NCI-H187 (cell line): ENCODE results near the gene DCAF7.

Experiments
- DNase-seq, 2 experiments: peaks; one replicate each; lab custom pipeline; 2025; lab: John Stamatoyannopoulos, UW

Gene DCAF7

DNA sequence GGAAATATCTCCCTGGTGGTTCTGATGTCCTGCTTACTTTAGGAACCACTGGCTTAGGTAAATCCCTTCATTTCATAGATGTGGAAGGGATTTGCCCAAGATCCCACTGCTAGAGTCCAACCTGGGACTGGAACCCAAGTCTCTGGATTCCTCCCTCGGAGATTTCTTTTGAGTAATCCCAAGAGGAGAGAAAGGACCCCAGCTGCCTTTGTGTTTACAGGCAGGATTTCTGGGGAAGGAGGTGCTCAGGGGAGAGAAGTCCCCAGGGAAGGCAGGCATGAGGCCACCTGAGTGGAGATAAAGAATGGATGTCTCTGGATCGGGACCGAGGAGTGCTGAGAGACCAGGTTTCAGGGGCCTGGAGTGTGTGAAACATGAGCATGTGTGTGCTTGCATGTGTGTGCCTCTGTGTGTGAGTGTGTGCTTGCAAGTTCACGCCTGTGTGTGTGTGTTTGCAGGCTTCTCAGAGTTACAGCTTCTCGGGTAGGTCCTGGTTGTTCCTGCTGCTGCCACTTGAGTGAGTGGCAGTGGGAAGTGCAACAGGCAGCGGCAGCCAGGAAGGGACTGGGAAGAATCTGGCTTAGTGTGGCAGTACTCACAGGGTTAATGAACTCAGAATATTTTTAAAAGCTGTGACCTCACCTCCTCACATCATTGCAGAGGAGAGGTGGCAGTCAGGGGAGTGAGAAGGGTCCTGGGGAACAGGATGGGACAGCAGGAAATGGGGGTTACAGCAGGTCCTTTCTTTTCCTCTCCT is 24.9 kb upstream of the DCAF7 start:
- no peak for DNase-seq

DNA sequence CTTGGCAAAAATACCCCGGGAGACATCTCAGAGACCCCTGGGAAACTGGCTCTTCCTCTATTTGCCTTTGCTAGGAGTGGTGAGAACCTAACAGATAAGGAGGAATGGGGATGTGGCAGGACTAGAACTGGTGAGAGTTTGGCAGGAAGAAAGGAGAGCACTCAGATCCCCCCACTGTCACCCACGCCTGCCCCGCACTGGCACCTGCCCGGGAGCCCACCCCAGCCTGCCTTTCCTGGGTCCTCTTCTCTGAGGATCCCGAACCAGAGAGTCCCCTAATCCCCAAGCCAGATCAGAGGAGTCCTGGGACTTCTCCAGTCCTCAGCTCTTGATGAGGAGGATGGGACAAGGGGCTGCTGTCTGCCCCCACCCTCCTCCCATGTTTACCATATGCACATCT is 23.4 kb upstream of the DCAF7 start:
- no peak for DNase-seq

DNA sequence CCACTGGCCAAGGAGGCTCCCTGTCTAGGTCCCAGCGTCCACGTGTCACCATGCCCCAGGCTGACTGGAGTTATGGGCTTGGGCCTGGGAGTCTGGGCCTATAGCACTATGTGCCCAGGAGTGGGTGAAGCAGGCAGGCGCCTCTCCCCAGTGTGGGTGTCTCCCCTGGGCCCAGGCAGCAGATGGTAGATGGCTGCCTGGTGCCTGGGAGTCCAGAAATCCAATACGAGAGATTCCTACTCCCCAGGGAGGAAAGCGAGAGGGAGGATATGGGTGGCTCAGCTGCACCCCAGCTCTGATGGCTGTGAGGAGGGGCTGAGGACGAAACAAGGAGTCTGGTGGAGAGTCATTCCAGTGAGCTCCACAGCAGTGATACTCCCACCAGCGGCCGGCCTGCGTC is 22.1 kb upstream of the DCAF7 start:
- DNase-seq, result no peak

DNA sequence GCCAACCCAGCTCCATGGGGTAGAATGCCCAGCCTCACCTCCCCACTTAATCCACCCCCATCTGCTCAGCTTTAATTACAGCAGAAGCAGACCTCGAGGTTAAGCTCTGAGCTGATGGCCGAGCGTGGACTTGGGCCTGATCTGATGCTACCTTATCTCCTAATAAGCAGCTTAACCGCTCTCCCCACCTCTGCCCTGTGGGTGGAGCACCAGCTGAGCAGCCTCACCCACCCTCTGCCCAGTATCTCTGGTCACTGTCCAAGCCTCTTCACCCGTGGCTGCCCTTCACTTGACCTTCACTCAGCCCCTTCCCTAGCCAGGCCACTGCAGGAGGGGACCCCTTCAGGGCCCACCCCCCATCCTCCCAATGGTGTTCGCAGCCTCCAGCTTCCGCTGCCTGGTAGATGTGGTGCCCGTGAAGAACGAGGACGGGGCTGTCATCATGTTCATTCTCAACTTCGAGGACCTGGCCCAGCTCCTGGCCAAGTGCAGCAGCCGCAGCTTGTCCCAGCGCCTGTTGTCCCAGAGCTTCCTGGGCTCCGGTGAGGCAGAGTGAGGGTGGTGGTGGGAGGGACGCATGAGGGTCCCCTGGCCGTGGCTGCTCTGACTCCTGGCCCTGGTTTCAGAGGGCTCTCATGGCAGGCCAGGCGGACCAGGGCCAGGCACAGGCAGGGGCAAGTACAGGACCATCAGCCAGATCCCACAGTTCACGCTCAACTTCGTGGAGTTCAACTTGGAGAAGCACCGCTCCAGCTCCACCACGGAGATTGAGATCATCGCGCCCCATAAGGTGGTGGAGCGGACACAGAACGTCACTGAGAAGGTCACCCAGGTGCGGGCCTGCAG is 20.3 kb upstream of the DCAF7 start:
- no peak for DNase-seq

DNA sequence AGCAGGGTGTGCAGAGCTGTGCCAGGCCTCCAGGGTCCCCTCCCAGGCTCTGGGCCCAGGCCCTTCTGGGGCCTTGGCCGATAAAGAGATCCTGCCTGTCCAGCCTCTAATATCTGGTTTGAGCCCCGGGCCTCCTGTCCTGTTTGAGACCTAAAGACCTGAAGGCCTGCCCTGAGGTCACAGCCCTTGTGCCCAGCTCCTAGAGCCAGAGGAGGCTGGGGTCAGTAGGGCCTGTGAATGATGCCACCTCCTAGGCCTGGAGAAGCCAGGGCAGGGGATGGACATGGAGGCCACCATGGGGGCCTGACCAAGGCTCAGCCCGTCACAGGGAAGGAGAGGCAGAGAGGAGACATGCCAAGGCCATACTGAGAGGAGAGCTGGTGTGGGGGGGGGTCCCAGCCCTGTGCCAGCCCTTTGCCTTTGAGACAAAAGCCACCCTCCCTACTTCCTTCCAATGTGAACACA is 19.7 kb upstream of the DCAF7 start:
- DNase-seq, result no peak

DNA sequence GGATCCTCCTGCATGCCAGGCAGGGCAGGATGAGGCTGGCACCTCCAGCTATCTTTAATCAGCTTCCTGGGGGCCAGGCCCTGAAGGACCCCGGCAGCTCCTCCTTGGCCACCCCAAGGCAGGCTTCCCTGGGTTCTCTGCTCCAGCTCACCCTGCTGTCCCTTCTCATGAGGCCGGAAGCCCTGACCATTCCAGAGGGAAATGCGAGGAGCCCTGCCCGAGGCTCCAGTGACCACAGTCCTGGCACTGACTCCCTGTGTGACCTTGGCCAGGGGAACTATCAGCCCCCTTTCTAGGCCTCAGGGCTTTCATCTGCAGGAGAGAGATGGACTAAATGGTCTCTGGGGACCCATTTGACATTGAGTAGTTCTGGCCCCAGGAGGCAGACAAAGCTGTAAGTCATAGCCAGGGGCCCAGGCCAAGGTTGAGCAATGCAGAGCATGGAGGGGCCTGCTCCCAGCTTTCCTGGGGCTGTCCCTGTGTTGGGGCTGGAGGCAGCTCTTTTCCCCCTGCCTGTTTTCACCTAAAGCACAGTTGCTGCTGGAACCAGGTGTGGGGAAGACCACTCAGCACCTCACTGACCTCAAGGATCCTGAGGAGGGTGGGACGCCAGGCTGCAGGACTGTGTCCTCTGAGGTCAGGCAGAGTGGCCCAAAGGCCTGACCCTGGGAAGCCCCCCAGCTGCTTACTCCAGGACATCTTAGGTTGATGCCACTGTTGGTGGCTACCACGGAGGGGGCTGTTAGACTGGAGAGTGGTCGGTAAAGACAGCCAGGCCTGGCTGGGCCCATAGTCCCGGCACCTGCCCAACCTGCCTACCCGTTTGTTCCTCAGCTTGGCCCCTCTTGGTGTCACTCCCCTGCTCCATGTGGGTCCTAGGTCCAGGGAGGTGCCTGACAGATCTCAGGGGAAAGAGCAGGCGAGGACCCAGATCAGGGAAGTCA is 19.0 kb upstream of the DCAF7 start:
- DNase-seq, result no peak

DNA sequence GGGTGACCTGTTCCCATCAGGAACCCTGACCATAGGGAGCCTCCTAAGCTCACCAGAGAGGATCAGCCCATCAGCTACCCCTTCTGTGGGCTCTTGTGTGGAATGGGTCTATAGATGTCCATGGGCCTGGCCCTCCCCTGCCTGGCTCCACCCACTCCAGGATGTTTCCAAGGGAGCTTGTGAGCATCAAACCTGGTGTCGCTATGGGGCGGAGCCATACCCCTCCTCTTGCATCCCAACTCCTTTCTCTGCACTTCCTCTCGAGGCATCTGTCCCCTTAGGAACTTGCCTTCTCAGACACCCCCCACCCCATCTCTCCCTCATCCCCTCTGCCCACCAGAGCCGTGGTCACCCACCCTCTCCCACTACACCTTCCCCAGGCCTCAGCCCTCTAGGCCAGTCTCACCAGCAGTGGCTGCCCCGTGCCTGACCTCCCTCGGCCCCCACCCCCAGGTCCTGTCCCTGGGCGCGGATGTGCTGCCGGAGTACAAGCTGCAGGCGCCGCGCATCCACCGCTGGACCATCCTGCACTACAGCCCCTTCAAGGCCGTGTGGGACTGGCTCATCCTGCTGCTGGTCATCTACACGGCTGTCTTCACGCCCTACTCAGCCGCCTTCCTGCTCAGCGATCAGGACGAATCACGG is 16.7 kb upstream of the DCAF7 start:
- DNase-seq, result no peak

DNA sequence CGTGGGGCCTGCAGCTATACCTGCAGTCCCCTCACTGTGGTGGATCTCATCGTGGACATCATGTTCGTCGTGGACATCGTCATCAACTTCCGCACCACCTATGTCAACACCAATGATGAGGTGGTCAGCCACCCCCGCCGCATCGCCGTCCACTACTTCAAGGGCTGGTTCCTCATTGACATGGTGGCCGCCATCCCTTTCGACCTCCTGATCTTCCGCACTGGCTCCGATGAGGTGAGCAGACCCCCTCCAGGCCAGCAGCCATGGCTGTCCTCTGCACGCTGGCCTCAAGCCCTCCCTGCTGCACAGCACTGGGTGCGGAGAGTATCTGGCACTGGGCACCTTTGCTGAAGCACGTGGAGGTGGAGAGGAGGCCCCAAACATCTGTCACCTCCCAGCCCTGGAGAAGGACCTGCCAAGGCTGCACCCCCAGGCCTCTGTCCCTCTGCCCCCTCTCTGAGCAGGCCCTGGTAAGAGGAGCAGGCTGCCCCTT is 16.2 kb upstream of the DCAF7 start:
- no peak for DNase-seq

DNA sequence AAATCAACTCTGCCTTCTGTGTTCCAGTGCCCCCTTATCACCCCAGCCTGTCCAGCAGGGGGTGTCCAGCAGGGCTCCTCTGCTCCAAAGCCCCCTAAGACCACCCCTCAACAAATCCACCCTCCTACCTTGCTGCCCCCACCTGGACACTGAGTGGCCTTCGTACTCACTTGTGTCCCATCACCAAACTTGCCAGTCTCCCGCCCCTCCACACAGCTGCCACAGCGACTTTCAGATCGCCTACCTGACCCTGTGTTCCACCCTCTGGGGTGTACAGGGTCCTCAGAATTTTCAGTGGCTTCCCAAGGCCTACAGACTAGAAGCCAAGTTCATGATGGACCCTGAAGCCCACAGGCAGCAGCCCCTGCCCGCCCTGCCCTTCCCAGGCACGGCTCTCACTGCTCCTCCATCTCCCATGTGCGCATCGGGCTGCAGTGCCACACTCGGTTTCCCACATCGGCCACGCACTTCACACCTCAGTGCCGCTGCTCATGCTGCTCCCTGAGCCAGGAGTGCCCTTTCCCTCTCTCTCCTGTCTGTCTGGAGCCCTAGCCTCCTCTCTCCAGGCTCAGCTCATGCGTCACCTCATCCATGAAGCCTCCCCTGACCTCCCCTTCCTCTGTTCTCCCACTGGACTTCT is 15.3 kb upstream of the DCAF7 start:
- no peak for DNase-seq

DNA sequence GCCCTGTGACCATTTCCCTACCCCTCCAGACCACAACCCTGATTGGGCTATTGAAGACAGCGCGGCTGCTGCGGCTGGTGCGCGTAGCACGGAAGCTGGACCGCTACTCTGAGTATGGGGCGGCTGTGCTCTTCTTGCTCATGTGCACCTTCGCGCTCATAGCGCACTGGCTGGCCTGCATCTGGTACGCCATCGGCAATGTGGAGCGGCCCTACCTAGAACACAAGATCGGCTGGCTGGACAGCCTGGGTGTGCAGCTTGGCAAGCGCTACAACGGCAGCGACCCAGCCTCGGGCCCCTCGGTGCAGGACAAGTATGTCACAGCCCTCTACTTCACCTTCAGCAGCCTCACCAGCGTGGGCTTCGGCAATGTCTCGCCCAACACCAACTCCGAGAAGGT is 14.6 kb upstream of the DCAF7 start:
- no peak for DNase-seq

DNA sequence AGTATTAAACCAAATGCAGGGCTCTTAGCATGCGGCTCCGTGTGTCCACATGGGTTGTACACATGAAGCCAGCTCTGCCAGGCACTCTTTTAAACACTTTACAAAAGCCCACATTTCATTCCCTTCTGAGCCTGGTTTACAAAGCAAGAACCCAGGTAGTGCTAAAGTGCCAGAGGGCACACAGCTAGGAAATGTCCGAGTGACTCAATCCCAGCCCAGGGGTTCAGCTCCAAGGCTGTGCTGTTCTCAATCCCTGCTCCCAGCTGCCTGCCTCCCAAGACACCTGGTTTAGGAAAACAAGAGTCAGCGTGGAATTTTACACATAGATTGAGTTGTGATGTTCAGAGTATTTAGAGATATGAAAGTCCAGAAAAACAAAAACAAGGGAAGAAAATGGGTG is 13.3 kb upstream of the DCAF7 start:
- DNase-seq, result no peak

DNA sequence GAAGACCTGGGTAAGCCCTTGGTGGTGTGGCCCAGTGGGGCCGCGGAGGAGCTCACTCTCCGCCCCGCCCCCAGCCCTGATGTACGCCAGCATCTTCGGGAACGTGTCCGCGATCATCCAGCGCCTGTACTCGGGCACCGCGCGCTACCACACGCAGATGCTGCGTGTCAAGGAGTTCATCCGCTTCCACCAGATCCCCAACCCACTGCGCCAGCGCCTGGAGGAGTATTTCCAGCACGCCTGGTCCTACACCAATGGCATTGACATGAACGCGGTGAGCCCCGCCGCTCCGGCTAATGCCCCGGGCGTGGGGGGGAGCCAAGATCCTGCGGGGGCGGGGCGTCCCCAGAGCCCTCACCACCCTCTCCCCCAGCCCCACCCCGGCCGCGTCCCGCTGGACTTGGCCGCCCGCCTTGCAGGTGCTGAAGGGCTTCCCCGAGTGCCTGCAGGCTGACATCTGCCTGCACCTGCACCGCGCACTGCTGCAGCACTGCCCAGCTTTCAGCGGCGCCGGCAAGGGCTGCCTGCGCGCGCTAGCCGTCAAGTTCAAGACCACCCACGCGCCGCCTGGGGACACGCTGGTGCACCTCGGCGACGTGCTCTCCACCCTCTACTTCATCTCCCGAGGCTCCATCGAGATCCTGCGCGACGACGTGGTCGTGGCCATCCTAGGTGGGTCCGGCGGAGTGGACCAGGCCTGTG is 12.1 kb upstream of the DCAF7 start:
- peak; percentile 18 to 60 for DNase-seq

DNA sequence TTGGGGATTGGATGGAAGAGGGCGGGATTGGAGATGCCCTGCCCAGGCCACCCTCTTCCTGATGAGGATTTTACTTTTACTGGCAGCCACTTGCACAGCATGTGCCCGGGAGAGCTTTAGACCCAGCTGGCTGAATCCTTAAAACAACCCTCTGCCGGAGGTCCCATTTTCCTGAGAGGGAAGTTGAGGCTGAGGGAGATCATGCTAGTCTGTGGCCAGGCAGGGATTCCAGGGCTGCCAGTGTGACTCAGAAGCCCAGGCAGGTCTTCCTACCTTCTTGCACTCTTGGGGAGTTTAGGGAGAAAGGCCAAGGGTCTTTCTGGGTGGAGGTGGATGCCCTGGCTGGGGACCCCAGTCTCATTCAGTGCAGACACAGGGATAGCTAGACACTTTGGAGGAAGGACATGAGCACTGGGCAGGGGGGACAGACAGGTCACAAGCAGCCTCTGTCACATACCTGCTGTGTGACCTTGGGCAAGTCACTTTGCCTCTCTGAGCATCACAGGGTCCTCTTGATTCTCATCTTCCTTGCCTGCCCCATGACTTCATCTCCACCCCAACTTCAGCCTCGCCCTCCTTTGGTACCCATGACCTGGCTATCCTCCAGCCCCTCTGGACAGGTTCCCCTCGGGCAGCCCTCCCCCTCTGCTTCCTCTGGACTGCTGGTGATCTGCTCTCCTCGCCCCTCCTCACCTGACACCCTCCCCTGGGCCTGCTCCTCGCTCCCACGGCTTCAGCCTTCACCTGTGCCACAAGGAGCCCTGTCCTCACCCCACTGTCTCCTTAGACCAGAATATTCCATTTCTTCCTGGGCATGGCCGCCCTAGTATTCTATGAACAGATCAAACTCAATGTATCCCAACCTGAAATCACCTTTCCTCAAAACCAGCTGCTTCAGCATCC is 11.3 kb upstream of the DCAF7 start:
- no peak for DNase-seq

DNA sequence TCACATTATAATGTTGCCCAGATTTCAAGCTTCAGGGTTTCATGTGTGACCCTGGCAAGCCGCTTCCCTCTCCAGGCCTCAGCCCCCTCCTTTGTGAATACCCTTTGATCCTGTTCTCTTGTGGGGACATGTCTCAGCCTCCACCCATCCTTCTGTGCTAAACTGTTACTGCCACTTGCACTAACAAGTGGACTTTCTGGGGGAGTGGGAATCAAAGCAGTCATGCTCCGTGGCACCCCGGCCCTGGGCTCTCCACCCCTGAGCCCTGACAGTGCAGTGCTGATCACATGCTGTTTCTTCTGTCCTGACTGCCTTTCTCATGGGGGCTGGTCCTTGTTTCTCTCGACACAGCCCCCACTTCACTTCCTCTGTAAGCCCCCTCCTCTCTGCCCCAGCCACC is 9.7 kb upstream of the DCAF7 start:
- DNase-seq, result no peak

DNA sequence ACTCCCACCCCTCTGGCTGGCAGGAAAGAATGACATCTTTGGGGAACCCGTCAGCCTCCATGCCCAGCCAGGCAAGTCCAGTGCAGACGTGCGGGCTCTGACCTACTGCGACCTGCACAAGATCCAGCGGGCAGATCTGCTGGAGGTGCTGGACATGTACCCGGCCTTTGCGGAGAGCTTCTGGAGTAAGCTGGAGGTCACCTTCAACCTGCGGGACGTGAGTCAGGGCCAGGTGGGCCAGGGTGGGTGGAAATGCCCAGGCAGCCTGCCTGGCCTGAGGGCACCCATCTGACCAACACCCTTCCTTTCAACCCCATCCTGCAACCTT is 8.1 kb upstream of the DCAF7 start:
- DNase-seq, result no peak

DNA sequence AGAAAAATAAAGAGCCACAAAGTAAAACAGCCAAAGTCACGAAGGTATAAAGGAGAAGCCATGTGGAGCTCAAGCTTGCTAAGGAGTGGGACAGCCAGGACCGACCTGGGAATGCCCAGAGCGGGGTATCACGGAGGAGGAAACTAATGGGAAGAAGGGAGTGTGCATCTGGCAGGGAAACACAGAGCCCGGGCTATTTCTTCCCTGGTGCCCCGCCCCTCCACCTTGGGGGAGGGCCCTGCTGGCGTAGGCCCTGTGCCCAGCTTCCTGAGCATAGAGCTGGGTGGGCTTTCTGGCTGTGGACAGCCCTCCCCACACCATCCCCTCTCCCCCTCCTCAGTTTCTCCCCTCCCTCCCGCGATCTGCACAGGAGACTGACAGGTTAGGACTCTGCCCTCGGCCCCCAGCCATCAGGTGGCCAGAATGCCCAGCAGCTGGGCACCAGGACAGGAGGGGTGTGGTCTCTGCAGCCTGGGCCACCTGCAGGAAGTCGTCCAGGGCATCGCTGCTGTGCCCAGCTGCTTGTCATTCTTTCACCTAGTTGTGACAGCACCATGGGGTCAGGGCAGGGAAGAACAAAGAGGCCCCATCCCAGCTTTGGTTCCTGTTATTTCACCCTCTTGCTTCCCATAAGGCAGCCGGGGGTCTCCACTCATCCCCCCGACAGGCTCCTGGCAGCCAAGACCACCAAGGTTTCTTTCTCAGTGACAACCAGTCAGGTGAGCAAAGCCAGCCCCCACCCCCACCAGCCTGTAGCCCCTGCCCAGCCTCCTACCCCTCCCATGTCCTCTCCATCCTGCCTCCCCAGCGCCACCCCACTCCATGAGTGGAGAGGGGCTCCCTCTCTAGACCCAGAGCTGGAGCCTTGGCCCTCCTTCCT is 7.1 kb upstream of the DCAF7 start:
- DNase-seq, result no peak

DNA sequence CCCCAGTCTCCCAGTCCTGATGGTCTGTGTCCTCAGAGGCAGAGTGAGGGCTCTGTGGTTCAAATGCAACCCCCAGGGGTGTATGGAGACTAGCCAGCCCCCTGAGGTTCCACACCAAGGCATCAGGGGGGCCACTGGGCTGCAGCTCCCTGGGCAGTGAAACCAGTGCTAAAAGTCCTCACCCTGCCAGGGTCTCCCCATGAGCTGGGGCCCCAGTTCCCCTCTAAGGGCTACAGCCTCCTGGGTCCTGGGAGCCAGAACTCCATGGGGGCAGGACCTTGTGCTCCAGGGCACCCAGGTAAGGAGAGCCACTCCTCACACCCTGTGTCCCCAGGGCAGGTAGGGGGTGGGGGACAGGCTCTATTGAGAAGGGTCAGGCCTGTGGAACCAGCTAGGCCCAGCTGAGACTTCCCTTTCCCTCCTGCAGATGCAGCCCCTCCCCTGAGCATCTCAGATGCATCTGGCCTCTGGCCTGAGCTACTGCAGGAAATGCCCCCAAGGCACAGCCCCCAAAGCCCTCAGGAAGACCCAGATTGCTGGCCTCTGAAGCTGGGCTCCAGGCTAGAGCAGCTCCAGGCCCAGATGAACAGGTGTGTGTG is 6.4 kb upstream of the DCAF7 start:
- DNase-seq, result no peak
